Sigmoid colon (tissue), 4 donors: ENCODE measurements around the gene GPC5.

ENCODE experiments used
- CTCF ChIP-seq, 4 experiments: fragments of 450-650 bp in 3 of 4; fragments of 200-600 bp in 1 of 4; IDR thresholded peaks; one replicate each; pipeline ENCODE4 v1.5.1; 2016 to 2019; ENCODE audit warnings: antibody characterized with exemption in 4 of 4, mild to moderate bottlenecking in 3 of 4, moderate library complexity in 2 of 4
- EP300 ChIP-seq, 4 donors: sonication (generic); formaldehyde crosslinking; IDR thresholded peaks; one replicate each; pipeline ENCODE4 v1.6.1; 2017; ENCODE audit warnings: antibody characterized with exemption in 4 of 4
- POLR2A ChIP-seq, 2 donors: fragments of 450-650 bp; IDR thresholded peaks; one replicate each; pipeline ENCODE4 v1.6.1; 2016; ENCODE audit warnings: antibody characterized with exemption in 2 of 2, mild to moderate bottlenecking in 2 of 2, moderate library complexity in 2 of 2
- POLR2AphosphoS5 ChIP-seq, 4 donors: sonication (generic); formaldehyde crosslinking; IDR thresholded peaks; one replicate each; pipeline ENCODE4 v1.6.1; 2017; ENCODE audit warnings: antibody characterized with exemption in 4 of 4

GRCh38 chr13:91580749-91581148 lies 182.3 kb downstream of the GPC5 start:
- TF ChIP-seq EP300 (IDR thresholded peaks at IDR 0.05) (no peak), POLR2A (IDR thresholded peaks at IDR 0.05) (no peak), CTCF (IDR thresholded peaks at IDR 0.05) (no peak), POLR2AphosphoS5 (IDR thresholded peaks at IDR 0.05) (no peak)
